Mucosa of descending colon (tissue), 3 donors: Measurements from ENCODE around the gene ADAMTS8. TPM values are rescaled to one million over a fixed set of nuclear protein-coding genes. Genes with fewer than 3 reads are reported as not detected.

Experiments used
- ATAC-seq: fragments of 200-7000 bp; cut with Tn5 transposase; one replicate; pipeline ENCODE4 v1.9.1; 2020; ENCODE audit warnings: mild to moderate bottlenecking, moderate library complexity
- DNase-seq, 3 donors: peaks; one replicate each; pipeline ENCODE4 v3.0.0-alpha.2; 2020
- H3K36me3 ChIP-seq: fragments of 200-600 bp; one replicate; pipeline ENCODE4 v1.8.0; 2021; ENCODE audit warnings: low read depth, mild to moderate bottlenecking
- H3K4me1 ChIP-seq: fragments of 200-600 bp; one replicate; pipeline ENCODE4 v1.8.0; 2021; ENCODE audit warnings: low read depth, mild to moderate bottlenecking
- H3K4me3 ChIP-seq: fragments of 200-600 bp; one replicate; pipeline ENCODE4 v1.8.0; 2021; ENCODE audit warnings: mild to moderate bottlenecking
- H3K9me3 ChIP-seq: fragments of 200-600 bp; one replicate; pipeline ENCODE4 v1.8.0; 2021; ENCODE audit warnings: mild to moderate bottlenecking
- CTCF ChIP-seq: fragments of 200-600 bp; IDR thresholded peaks from one replicate; pipeline ENCODE4 v1.8.0; 2022; ENCODE audit warnings: antibody characterized with exemption, mild to moderate bottlenecking
- intact Hi-C, 2 donors: fragments of 100-400 bp; cut with DNase I in 1 of 2; cut with micrococcal nuclease in 1 of 2; formaldehyde crosslinking; loops; one replicate each; pipeline versions ENCODE4 v1.11.0 to v1.11.1; 2022; cut with DNase I, micrococcal nuclease
- total RNA-seq, 3 donors: library from RNA; stranded (reverse); fragmentation: NEBNext Ultra II Directional in 2 of 3; extraction: Animal tissue kit (Norgen Biotek cat#: 25700) in 2 of 3; gene quantifications; one replicate each; pipeline versions ENCODE4 v1.2.1 to v1.2.4, GENCODE V29; 2021 to 2023
- donor health status: DM: no; HTN: no; CAD: no; lungs with moderate emphysema.
- donor health status: DM: no; HTN: no; CAD: no.
- donor health status: DM: no; HTN: yes; CAD: no.

ADAMTS8 gene
- total RNA-seq, 3 donors from 2014 or later: 0.38 to 10.5 (median 2.6) TPM

- no peak for DNase-seq
- no peak for ATAC-seq
- no peaks in the 10 kb centered on the region for H3K9me3 ChIP-seq
- TF ChIP-seq CTCF: no peak
- no peak overlapping the region for H3K4me3 ChIP-seq
- H3K36me3 ChIP-seq: no peaks in the 10 kb centered on the region
- H3K4me1 ChIP-seq: no peaks in the 10 kb centered on the region
- intact Hi-C loops: no loop called here
These were observed 14.9 kb downstream of the ADAMTS8 start for GRCh38 chr11:130413405-130414106.

GRCh38 chr11:130411223-130411622 lies 17.2 kb downstream of the ADAMTS8 start:
- Histone ChIP-seq H3K4me1 (no peaks in the 10 kb centered on the region), H3K9me3 (no peaks in the 10 kb centered on the region), H3K4me3 (no peak overlapping the region), H3K36me3 (no peaks in the 10 kb centered on the region)
- ATAC-seq (no peak), DNase-seq (no peak)
- no peak for TF ChIP-seq CTCF
- intact Hi-C loops: no loop called here

GRCh38 chr11:130409594-130410388 lies 18.6 kb downstream of the ADAMTS8 start:
- H3K36me3 ChIP-seq: no peaks in the 10 kb centered on the region
- no peak for TF ChIP-seq CTCF
- intact Hi-C loops: no loop called here
- H3K4me1 ChIP-seq: no peaks in the 10 kb centered on the region
- no peak overlapping the region for H3K4me3 ChIP-seq
- no peaks in the 10 kb centered on the region for H3K9me3 ChIP-seq
- ATAC-seq: no peak
- DNase-seq: no peak

- Histone ChIP-seq H3K9me3 (no peaks in the 10 kb centered on the region), H3K36me3 (no peaks in the 10 kb centered on the region), H3K4me1 (no peaks in the 10 kb centered on the region), H3K4me3 (no peak overlapping the region)
- TF ChIP-seq CTCF: no peak
- intact Hi-C loops: no loop called here
- no peak for DNase-seq
- ATAC-seq: no peak
These were observed 19.5 kb downstream of the ADAMTS8 start for GRCh38 chr11:130408901-130409300.

GRCh38 chr11:130408401-130408890 lies 20.0 kb downstream of the ADAMTS8 start:
- intact Hi-C loops: no loop called here
- Histone ChIP-seq H3K4me1 (no peaks in the 10 kb centered on the region), H3K4me3 (no peak overlapping the region), H3K9me3 (no peaks in the 10 kb centered on the region), H3K36me3 (no peaks in the 10 kb centered on the region)
- DNase-seq (no peak), ATAC-seq (no peak)
- TF ChIP-seq CTCF: no peak
